Measurements from ENCODE around the gene KCNK7.

Gene KCNK7

DNA sequence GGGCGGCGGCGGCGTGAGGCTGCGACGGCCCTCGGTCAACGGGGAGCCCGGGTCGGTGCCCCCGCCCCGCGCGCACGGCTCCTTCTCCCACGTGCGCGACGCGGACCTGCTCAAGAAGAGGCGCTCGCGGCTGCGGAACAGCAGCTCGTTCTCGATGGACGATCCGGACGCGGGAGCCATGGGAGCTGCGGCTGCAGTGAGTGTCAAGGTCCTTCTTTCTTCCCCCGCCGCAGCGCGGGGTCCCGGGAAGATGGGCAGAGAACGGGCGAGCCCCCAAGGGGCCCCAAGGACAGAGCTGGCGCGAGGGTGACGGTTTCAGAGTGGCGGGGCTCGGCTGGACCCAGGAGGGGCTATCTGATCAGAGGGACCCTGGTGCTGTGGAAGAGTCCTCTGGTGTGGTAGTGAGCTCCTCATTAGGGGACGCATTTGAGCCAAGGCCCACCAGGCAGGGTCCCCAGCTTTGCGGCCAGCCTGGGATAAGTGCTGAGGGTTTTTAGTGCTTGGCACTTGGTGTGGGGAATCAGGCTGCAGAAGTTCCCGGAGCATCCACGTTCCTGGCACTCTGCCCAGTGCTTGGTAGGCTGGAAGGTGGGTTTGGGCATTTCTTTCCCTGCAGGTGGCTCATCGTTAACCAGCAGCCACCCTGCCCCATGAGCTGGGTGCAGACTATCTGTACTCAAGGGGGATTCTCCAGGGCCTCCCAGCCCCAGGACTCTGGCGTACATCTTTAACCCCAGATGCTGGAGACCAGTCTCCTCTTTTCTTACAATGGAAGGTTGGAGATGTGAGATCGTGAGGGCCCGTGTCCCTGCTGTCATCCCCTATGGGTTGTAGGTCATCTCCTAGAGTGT lies 10.0 kb downstream of the KCNK7 start:
- no peak for DNase-seq

DNA sequence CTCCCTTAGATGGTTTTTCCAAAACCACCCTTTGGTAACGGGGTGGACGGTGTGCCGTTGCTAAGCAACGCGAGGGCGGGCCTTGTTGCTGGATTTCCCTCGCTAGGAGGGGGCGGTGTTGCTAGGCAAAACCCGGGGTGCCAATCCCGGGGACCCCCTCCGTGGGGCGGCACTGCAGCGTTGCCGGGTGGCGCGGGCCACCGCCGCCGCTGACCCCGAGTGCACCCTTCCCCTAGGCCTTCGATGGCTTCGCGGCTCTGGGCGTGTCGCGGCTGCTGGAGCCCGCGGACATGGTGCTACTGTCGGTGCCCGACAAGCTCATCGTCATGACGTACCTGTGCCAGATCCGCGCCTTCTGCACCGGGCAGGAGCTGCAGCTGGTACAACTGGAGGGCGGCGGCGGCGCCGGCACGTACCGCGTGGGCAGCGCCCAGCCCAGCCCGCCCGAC lies 10.9 kb downstream of the KCNK7 start:
- DNase-seq, result no peak

DNA sequence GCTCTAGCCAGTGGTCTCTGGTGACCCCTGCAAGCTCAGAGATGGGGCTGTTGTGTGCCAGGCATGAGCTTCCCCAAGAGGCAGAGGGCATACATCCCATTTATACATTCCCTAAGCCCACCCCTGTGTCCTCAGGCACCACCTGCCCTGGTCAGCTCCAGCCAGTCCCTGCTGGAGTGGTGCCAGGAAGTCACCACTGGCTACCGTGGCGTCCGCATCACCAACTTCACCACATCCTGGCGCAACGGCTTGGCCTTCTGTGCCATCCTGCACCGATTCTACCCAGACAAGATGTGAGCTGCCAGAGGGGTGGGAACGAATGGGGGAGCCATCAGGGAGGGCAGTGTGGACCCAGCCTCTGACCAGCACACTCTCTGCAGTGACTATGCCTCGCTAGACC lies 11.5 kb downstream of the KCNK7 start:
- no peak for DNase-seq

DNA sequence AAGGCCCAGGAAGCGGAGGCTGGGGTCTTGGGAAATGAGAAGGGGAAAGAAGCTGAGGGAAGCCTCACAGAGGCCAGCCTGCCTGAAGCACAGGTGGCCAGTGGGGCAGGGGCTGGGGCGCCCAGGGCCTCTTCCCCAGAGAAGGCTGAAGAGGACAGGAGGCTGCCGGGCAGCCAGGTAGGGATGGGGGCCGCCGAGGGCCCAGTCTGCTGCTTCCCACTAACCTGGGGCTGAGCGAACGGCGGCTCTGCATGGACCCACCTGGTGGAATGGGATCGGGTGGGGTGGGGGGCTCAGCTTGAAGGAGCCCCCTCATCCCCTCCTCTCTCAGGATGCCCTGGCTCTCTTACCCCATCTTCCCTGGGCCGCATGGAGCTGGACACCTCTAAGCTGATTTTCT lies 12.0 kb downstream of the KCNK7 start:
- no peak for DNase-seq

DNA sequence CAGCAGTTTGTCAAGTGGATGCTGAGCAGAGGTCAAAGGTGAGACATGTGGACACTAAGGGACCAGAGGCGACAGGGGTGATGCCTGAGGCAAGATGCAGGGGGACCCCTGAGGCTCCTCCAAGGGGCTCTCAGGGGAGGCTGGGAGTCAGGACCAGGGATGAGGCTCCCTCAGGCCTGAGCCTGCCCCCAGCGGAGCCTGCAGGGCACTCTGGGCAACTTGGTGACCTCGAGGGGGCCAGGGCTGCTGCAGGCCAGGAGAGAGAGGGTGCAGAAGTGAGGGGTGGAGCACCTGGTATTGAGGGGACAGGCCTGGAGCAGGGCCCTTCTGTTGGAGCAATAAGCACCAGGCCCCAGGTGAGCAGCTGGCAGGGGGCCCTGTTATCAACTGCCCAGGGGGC lies 13.7 kb downstream of the KCNK7 start:
- no peak for DNase-seq

DNA sequence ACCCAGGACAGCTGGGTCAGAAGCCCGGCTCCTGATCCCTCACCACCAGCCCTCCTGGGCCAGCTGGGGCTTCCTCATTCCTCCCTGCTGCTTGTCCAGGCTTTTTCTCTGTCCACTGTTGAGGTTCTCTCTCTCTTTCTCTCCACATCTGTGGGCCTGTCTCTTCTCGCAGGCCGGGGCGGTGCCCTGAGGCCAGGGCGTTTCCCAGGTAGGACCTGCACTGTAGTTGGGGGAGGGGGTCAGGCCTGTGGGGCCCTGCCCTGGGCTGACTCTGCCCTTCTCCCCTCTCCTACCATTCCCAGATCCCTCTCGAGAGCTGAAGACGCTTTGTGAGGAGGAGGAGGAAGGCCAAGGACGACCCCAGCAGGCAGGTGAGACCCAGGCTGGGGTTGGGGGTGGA lies 14.8 kb downstream of the KCNK7 start:
- no peak for DNase-seq

DNA sequence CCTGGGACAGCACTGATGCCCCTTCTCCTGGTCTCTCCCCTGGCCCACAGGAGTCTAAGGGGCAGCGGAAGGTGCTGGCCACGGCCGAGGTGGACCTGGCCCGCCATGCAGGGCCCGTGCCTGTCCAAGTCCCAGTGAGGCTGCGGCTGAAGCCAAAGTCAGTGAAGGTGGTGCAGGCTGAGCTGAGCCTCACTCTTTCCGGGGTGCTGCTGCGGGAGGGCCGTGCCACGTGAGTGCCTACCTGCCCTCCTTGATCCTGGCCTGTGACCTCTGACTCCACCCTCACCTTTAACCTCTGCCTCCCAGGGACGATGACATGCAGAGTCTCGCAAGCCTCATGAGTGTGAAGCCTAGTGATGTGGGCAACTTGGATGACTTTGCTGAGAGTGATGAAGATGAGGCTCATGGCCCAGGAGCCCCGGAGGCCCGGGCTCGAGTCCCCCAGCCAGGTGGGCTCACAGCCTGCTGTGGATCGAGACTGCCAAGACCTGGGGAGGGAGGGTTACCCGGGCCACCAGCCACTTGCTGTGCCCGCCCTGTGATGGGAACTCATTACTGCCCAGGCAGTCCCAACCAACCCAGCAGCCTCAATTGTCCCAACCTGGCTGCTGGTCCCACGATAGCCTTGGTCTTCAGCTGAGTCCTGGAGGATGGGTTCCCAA lies 15.4 kb downstream of the KCNK7 start:
- no peak for DNase-seq

DNA sequence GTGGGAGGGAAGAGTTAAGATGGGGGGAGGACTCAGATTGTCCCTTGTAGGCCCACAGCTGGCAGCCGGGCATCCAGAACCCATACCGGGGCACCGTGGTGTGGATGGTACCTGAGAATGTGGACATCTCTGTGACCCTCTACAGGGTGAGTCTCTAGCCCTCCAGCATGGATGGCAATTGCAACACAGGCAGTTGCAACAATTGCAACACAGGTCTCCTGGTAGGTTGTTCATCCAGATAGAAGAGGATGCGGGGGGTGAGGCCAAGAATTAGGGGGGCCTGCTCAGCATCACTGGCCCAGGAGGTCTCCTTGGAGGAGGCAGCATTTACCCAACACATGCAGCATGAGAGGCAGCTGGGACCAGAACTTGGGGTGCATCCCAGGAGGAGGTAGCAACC lies 16.3 kb downstream of the KCNK7 start:
- DNase-seq, result no peak

DNA sequence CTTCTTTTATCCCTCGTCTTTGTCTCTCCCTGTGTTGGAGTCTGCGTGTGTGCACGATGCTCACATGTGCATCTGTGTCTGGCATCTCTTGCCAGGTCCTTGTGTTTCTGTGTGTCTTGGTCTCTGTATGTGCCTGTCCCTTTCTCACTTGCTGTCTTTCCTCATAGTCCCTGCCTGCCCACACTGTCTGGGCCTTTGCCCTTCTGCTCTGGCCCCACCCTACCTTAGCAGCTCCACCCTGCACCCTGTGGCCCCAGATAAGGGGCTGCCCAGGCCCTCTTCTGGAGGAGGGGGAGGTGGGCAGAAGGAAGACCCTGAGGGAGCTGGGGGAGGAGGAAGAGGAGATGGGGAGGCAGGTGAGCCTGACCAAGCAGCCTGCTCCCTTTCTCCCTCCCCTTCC lies 16.9 kb downstream of the KCNK7 start:
- no peak for DNase-seq

DNA sequence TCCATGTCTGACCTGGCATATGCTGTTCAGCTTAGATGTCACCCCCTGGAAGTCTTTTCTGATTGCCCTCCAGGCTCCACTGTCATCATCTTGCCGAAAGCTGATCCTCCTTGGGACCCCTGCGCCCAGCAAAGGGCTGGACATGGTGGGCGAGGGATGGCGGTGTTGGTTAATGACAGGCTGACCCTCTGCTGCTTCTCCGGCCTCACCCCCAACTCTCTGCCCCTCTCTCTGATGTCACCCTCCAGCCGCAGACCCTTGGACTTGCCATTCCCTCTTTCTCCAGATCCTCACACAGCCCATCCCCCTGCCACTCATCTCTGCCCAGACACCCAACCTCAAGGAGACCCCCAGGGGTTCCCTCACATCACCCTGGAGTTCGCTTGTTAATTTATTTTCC lies 17.5 kb downstream of the KCNK7 start:
- no peak for DNase-seq

DNA sequence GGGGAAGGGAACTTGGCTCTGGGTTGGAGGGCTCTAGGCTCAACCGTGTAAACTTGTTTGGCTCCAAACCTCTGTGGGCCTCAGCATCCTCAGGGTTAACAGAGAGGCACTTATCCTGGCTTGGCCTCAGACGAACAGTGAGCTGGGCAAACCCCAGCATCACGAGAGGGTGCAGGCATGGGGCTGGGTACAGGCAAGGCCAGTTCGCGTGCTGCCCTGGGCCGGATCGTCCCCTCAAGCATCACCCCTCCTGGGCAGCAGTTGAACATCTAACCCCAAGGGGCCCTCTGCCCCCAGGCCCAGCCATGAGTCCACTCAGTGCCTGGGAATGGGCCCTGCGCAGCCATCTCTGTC lies 17.9 kb downstream of the KCNK7 start:
- DNase-seq, result no peak

DNA sequence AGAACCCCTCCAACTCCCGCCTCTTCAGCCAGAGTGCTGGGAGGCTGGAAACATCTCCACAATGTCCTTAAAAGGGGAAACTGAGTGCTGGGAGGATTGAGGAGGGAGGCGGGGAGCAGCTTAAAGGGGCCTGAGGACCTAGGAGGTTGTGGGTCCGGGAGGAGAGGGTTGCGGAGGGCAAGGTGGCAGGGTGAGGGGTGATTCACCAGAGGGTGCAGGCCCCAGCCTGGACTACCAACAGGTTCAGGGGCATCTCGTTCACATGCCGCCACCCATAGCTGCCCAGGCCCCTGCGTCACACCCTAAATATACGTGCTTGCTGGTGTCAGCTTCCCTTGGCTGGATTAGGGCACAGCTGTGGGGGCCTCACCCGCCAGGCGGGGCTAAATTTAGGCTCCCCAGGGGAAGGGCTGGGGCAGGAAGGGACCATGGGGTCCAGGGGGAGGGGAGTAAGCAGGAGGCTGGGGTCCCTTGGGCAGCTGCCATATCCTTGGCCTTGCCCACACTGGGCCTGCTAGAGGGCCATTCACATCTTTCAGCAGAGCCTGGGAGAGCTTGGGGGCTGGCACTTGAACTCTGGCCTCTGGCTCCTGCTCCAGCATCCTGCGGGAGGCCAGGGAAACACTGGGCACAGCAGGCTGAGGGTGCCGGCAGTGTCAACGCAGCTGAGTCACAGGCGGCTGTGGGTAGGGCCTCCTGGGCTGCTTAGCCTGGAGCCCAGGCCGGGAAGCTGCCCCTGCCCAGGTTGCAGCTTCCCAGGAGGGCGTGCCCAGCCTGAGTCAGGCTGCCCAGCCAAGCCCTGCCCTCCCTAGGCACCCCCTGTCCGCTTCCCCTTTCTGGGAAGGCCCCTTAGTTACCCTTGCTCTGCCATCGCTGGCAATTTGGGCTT lies 18.5 kb downstream of the KCNK7 start:
- peak; percentile 45 for DNase-seq

DNA sequence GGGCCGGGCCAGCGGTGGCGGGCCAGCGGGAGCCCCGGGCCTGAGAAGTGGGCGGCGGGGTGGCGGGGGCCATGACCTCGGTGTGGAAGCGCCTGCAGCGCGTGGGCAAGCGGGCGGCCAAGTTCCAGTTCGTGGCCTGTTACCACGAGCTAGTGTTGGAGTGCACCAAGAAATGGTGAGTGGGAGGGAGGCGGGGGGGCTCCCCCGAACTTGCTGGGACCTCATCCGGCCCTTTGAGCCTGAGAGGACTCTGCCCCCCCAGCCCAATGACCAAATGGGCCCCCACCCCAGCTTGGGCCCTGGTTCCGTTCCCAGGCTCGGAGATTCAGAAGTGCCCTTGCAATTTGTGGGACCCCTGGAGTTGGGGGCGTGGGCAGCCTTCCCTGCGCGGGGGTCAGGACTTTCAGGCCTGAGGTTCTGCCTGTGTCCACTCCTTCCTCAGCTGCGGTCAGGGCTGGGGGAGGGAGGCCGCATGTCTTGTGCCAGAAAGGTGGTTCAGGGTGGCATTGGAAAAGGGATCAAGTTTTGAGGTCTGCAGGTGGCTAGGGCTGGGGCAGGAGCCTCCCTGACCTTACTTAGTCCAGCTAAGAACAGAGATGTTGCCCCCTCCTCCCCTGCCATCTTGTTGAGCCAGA lies 19.3 kb downstream of the KCNK7 start:
- DNase-seq, result peak; percentile 39

DNA sequence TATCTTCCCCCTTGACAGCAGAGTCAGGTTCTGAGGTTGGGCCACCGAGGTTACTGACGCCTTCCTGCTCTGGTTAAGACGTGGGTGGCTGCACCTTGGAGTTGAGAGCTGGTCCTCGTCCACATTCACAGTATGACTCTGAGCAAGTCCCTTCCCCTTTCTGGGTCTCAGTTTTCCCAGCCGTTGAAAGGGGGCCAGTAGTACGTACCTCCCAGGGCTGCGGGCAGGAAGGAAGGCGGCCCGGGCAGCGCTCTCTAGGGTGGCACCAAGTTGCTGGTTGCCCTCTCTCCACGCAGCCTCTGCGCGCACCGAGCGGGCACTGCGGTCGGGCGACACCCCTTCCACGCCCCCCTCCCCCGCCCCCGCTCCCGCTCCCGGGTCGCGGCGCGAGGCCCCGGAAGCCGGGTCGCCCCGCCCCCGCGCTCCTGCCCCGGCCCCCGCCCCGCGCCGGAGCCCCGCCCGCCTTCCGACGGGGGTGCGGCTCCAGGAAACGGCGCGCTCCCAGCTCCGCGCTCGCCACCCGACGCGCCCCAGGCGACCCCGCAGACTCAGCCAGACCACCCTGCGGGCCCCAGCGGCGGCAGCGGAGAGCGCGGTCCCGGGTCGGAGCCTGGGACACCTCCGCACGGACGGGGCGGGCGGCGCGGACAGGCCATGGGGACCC lies 19.9 kb downstream of the KCNK7 start, which contains the start of gene EHBP1L1:
Gene EHBP1L1 (plus strand): TSS at position 486 of the 664 bp plus-strand sequence. CDS start 250 bp downstream, outside the sequence.
- peak; percentile 88 for DNase-seq

DNA sequence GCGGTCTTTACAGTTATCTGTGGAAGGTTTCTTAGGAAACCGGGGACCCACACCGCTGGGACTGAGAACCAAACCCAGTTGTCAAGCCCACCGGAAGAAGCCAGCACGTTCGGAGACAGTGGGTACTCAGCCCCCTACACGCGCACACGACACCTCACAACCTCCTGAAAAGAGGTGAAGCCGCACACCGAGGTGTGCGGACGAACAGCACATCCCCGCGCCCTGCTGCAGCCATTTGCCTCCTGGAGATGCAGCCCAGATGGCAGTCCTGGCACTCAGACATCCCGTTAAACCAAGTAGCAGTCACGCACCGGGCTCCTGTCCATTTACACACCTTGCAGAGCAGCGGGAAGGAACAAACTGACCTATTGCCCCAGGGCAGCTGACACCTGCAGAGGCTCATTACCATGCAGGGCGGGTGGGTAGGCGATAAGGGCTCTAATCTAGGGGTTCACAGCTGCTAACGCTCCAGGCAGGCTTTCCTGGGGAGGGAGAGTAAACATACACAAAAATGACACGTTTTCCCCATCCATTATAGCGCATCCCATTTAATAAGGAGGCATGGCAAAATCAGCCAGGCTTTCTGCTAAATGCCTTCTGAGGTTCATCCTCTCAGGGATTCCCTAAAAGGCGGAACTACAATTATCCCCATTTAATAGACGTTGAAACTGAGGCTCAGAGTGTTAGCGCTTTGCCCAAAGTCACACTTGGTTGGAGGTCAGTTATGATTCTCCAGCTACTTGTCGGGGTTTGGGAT lies 20.6 kb downstream of the KCNK7 start:
- DNase-seq, result no peak

DNA sequence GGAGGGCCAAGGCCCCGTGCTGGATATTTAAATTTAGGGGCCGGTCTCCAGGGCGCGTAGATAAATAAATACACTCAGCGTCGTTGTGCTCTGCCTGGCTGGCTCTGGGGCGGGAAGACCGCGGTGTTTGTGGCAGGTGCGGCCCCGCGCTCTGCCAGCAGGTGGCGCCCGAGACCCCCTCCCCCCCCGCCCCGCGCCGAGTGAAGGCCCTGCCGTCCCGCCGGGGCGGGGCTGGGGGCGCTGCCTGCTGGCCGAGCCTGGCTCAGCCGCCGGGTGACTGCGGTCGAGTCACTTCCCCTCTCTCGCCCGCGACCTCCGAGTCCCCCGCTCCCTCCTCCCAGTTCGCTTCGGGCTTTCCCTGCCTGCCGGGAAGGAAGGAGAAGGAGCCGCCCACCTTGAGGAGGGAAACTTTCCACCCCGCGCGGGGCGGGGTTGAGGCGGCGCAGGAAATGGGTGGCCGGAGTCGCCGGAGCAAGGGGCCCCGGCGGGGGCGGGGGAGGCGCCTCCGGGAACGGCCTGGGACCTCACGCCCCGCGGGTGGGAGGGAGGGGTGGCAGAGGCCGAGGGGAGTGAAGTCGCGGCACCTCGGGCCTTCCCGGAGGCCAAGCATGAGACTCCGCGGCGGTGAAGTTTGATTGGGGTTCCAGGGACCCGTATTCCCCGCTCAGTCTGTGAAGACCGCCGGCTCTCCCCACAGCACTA lies 21.3 kb downstream of the KCNK7 start:
- DNase-seq, result peak; percentile 97

DNA sequence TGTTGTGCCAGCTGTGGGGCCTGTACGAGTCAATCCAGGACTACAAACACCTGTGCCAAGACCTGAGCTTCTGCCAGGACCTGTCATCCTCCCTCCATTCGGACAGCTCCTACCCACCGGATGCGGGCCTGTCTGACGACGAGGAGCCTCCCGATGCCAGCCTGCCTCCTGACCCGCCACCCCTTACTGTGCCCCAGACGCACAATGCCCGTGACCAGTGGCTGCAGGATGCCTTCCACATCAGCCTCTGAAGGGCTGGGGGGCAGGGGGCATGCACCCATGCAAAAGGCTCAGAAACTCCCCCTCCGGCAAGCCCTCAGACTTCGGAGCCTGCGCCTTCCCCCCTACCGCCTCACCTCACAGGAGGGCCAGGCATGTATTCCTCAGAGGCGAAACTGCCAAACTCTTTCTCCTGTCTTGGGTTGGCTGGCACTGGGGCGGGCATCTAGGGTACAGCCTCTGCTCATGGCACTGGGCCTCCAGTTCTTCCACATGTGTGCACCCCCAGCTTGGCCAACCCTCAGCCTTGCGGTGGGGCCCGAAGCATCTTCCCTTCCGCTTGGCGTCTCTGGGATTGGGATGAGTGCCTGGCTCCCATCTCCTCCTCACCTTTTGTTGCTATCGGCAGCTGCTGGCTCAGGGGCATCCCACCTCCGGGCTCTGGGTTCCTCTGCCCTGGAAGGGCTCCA lies 22.1 kb downstream of the KCNK7 start:
- DNase-seq, result no peak

DNA sequence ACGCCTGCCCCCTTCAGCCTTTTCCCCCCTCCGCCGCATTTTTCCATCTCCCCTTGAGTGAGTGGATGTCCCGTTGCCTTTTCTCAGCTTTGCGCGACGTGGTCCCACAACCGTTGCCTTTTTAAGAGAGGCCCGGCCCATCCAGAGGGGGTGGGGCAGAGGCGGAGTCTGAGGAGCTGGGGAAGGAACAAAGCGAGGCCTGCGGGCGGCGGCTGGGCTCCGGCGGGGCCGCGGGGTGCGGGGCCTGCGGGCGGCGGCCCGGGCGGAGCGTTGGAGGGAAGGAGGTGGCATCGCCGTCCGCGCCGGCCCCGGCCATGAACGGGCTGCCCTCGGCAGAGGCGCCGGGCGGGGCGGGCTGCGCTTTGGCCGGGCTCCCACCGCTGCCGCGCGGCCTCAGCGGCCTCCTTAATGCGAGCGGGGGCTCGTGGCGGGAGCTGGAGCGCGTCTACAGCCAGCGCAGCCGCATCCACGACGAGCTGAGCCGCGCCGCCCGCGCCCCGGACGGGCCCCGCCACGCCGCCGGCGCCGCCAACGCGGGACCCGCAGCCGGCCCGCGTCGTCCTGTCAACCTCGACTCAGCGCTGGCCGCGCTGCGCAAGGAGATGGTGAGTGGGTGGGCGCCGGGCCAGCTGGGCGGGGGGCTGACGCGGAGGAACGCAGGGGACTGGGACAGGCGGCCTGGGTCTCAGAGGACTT lies 23.1 kb downstream of the KCNK7 start, which contains the start of gene FAM89B:
Gene FAM89B (plus strand): TSS at position 183 of the 696 bp plus-strand sequence. CDS start 132 bp downstream, at position 315.
- peak; percentile 92 for DNase-seq

DNA sequence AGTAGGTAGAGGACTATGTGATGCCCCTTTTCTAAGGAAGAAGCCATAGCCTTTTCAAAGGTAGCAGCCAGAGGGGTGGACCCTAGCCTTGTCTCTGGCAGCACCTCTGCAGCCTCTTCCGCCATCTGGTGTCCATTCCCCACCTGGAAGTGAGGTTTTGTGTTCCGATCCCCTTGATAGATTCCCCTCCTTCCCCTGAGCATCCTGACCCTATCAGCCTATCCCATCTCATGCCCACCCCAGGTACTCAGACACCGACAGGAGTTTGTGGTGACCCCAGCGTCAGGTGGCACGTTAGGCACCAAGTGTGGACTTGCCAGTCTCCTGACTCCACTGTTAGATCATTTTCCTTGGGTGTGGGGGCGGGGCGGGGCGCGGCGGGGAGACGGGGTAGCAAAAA lies 23.7 kb downstream of the KCNK7 start:
- DNase-seq, result no peak
